Activated T-cell treated with anti-CD3 and anti-CD28 coated beads, Interleukin-2, amount 50 U/mL, for 72 hours (primary cell): Measurements from ENCODE around the gene VIPR1. TPM values are rescaled to one million over a fixed set of nuclear protein-coding genes. Genes with fewer than 3 reads are reported as not detected.

ENCODE experiments used
- ATAC-seq, 2 donors: fragments of 150-1000 bp; cut with Tn5 transposase; replicated peaks in 1 of 2; 2 replicates each; pipeline ENCODE4 v1.10.0; 2021; ENCODE audit warnings: moderate library complexity in 2 of 2, mild to moderate bottlenecking in 1 of 2
- DNase-seq, 2 donors: peaks; one replicate each; pipeline ENCODE4 v3.0.0; 2021 to 2022; ENCODE audit warnings: mixed read lengths in 1 of 2
- H3K27ac Mint-ChIP-seq: one replicate; pipeline ENCODE4 v1.8.0; 2022; ENCODE audit warnings: mild to moderate bottlenecking, moderate library complexity, mixed read lengths
- H3K27me3 Mint-ChIP-seq: one replicate; pipeline ENCODE4 v1.8.0; 2022; ENCODE audit warnings: low read depth, mixed read lengths
- H3K36me3 Mint-ChIP-seq, 2 donors: one replicate each; pipeline ENCODE4 v1.8.0; 2022; ENCODE audit warnings: mixed read lengths in 2 of 2, mild to moderate bottlenecking in 1 of 2; ENCODE audit not compliant: insufficient read depth in 2 of 2
- H3K4me1 Mint-ChIP-seq: one replicate; pipeline ENCODE4 v1.8.0; 2022; ENCODE audit warnings: low read depth, mixed read lengths
- H3K4me3 Mint-ChIP-seq, 2 donors: one replicate each; pipeline ENCODE4 v1.8.0; 2022; ENCODE audit warnings: mild to moderate bottlenecking in 2 of 2, mixed read lengths in 2 of 2, moderate library complexity in 2 of 2
- H3K9me3 Mint-ChIP-seq, 2 donors: one replicate each; pipeline ENCODE4 v1.8.0; 2022; ENCODE audit warnings: mixed read lengths in 2 of 2
- total RNA-seq, 2 donors: library from RNA; stranded (reverse); gene quantifications; one replicate each; pipeline ENCODE4 v1.2.3, GENCODE V29; 2022

VIPR1 gene
- total RNA-seq, 2 donors from 2014 or later: 5.6 to 6.6 TPM

DNA sequence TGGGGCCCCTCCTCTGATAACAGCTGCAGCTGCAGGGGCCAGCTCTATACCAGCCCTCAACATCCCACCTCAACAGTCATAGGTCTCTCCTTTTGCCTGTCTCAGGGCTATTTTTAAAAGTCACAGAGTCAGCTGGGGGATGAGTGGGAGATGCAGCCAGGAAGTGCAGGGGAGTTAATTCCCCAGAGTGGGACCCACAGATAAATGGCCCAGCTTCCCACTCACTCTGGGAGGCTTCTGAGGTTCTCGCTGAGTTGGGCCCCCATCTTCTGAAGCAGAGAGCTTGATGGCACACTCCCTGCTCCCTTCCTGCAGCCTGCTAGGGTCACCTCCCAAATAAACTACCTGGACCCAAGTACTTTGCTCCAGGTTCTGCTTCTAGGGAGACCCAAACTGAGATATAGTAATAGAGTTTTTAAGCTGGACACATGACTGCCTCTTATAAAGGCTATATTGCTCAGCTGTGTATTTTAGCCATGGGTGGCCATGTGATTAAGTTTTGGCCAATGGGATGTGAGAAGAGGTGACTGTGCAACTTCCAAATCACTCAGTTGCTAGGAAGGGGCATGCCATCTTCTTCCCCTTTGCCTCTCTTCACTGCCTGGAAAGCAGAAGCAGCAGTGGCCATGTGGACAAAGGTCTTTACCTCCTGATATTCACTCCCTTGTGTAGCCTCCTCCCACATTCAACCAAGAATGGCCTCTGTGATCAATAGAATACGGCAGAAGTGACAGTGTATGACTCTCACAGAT lies 15.5 kb upstream of the VIPR1 start:
- Mint-ChIP-seq H3K4me1 (no peaks in the 10 kb centered on the region), H3K4me3 (no peak overlapping the region), H3K27me3 (peaks cover 8% of the 10 kb centered on the region), H3K27ac (no peak overlapping the region), H3K36me3 (no peaks in the 10 kb centered on the region), H3K9me3 (peaks cover under 1 to 1% of the 10 kb centered on the region in 2 donors)
- no peak for DNase-seq
- no peak for ATAC-seq

DNA sequence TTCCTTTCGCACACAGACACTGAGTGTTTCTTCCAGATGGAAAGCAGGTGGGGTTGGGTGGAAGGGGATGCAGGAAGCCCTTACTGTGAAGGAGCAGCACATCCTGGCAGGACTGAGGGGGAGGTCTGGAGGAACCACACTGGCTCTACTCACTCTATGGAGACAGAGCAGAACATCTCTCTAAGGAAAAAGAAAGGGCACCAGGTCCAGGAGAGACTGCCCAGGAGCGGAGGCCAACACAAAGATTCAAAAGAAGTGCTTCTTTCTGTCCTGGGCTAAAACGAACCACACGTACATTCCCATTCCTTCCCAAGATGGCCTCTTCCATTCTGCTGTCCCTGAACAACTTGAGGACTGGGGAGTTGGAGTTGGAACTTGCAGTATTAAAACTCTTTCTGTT lies 13.8 kb upstream of the VIPR1 start:
- Mint-ChIP-seq H3K4me3 (no peak overlapping the region), H3K27ac (no peak overlapping the region), H3K4me1 (no peaks in the 10 kb centered on the region), H3K9me3 (no peaks in the 10 kb centered on the region), H3K27me3 (no peaks in the 10 kb centered on the region), H3K36me3 (no peaks in the 10 kb centered on the region)
- DNase-seq (no peak), ATAC-seq (no peak)

DNA sequence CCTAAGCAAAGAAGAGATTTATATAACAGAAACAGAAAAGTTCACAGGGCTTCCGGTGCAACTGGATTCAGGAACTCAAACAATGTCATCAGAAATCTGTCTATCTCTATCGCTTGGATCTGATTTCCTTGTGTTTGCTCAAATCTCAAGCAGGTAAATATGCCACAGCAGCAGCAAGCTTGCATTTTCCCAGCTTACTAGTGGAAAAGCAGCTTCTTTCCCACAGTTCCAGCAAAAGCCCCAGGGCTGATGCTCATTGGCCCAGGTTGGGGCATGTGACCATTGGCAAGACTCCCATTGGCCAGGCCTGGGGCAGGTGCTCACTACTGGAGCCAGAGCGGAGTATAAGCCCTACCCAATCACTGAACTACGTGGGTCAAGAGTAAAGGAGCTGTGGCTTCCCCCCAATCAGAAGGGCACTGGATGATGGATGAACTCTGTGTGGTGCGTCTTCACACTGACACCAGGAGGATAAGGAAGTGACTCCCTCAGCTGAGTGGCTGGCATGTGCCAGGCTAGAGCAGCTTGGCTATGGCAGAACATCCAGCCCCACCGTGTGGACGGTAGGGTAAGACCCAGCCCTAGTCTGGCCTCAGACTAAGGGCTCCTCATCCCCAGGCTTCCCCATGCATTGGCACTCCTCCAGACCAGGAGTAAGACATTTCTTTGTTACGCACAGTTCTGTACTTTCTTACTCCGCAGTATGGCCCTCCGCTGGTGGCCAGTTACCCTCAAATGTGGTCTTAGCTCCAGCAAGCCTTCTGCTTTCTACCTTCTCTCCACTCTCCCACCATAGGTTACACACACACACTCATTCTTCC lies 13.1 kb upstream of the VIPR1 start:
- no peak overlapping the region for H3K27ac Mint-ChIP-seq
- H3K9me3 Mint-ChIP-seq: no peaks in the 10 kb centered on the region
- no peaks in the 10 kb centered on the region for H3K27me3 Mint-ChIP-seq
- no peaks in the 10 kb centered on the region for H3K4me1 Mint-ChIP-seq
- DNase-seq: no peak
- no peaks in the 10 kb centered on the region for H3K36me3 Mint-ChIP-seq
- no peak for ATAC-seq
- H3K4me3 Mint-ChIP-seq: no peak overlapping the region

DNA sequence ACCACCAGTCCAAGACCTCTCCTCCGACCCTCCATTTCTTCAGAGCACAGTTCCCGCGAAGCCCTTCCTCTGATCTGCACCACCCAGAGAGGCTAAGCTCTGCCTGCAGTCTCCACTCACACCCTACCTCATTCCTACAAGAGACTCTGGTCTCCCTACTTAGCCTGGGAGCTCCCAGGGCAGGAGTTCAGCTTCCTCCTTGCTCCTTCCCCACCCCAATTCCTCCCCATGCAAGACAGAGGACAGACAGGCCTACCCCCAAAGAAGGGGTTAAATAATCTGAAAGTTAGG lies 12.6 kb upstream of the VIPR1 start:
- H3K36me3 Mint-ChIP-seq: no peaks in the 10 kb centered on the region
- H3K4me1 Mint-ChIP-seq: no peaks in the 10 kb centered on the region
- no peak for DNase-seq
- H3K4me3 Mint-ChIP-seq: no peak overlapping the region
- no peaks in the 10 kb centered on the region for H3K27me3 Mint-ChIP-seq
- no peaks in the 10 kb centered on the region for H3K9me3 Mint-ChIP-seq
- no peak overlapping the region for H3K27ac Mint-ChIP-seq
- no peak for ATAC-seq

DNA sequence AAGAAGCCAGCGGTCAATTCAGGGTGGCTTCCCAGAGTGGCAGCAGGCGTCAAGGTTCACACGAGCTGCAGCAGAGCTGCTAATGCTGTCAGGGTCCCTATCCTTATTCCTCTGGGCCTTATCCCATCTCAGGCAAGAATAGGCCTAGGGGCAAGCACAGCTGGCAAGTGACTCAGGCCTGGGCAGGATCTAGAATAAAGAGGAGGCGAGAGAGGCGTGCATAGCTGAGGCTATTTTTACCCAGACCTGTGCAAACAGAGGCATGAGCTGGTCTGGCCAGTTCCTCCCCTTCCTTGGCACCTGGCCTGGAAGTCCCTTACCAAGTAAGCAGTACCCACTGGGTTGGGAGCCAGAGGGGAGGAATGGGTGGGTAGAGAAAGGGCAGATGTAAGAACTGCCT lies 12.2 kb upstream of the VIPR1 start:
- Mint-ChIP-seq H3K27ac (no peak overlapping the region), H3K36me3 (no peaks in the 10 kb centered on the region), H3K9me3 (no peaks in the 10 kb centered on the region), H3K4me3 (no peak overlapping the region), H3K4me1 (no peaks in the 10 kb centered on the region), H3K27me3 (no peaks in the 10 kb centered on the region)
- ATAC-seq (no peak), DNase-seq (no peak)

DNA sequence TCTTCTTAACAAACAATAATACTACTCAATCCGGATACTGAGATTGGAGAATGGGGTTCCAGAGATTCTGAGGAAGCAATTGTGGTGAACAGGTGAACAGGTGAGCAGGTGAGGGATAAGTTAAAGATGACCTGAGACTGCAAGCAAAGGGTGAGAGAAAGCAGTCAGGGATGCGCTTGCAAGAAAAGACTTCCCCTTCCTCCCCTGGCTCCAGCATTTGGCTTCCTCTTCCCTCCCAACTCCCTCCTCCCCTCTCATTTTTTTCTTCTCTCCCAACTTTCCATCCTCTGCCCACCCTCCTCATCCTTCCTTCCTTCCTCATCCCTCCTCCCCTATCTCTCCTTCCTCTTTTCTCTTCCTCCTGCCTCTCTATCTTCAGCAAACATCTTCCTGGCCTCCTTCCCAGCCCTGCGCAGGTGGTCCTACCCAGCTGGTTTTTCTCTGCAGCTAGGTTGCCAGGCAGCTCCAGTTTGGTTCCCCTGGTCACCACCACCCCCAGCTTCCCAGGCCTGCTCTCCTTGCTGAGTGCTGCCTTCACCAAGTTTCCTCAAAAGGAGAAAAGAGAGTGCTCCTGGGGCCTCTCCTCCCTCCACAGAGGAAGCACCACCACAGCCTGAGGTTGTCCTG lies 10.4 kb upstream of the VIPR1 start:
- no peaks in the 10 kb centered on the region for H3K9me3 Mint-ChIP-seq
- H3K27ac Mint-ChIP-seq: no peak overlapping the region
- H3K4me3 Mint-ChIP-seq: no peak overlapping the region
- H3K4me1 Mint-ChIP-seq: no peaks in the 10 kb centered on the region
- DNase-seq: no peak
- no peaks in the 10 kb centered on the region for H3K36me3 Mint-ChIP-seq
- no peaks in the 10 kb centered on the region for H3K27me3 Mint-ChIP-seq
- no peak for ATAC-seq

DNA sequence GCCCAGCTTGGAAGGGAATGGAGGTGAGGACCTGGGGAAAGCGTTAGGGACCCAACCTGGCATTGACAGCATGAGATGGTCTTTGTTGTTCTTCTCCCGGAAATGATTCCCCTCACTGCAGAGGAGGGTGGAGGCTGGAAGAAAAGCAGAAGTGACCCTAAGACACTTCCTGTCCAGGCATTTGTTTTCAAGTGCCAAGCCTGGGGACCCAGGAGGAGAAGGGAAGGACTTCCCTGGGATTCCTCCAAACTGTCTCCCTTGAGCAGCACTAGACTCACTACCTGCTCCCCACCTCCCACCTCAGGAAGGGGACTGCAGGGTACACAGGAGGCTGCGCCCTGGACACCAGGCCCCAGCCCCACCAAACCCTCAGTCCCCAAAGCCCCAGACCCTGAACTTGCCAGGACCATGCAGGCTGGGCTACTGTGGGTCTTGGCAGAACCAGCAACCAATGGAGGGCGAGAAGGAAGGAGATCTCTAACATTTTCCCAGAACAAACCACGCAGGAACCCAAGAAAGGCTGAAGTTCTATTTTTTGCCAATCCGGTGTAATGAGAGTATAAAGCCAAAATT lies 9.8 kb upstream of the VIPR1 start:
- Mint-ChIP-seq H3K4me3 (no peak overlapping the region), H3K4me1 (no peaks in the 10 kb centered on the region), H3K36me3 (no peaks in the 10 kb centered on the region), H3K27ac (no peak overlapping the region), H3K27me3 (peaks cover 3% of the 10 kb centered on the region), H3K9me3 (no peaks in the 10 kb centered on the region)
- ATAC-seq (no peak), DNase-seq (no peak)

DNA sequence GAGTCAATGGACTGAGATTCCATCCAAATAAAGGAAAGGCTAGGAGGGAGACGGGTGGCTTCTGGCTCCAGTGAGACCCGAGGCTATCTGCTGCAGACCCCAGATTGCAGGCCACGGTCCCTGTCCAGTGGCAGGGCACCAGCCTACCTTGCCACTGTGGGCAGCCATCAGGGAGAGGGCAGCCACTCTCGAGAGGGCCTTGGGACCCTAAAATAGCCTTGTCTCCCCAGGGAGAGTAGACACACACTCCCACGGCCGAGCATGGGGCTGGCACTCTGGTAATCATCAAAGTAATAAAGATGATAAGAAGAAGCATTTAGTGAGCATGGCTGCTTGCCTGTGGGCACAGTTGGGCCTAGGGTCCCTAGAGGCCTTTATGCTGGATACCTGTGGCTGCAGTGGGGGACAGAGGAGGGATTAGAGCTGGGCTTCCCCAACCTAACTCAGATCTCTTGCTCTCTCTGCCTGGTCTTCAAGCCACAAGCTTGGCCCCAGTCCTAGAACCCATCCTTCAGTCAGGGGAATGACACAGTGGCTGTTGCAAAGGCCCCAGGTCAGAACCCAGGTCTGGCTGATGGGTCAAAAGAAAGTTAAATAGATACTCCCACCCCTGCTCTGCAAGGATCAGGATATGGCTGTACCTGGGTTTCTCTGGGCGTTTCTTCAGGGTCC lies 9.2 kb upstream of the VIPR1 start:
- H3K4me3 Mint-ChIP-seq: no peak overlapping the region
- H3K27ac Mint-ChIP-seq: no peak overlapping the region
- DNase-seq (no peak), ATAC-seq (no peak)
- no peaks in the 10 kb centered on the region for H3K4me1 Mint-ChIP-seq
- peaks cover 9% of the 10 kb centered on the region for H3K27me3 Mint-ChIP-seq
- no peaks in the 10 kb centered on the region for H3K36me3 Mint-ChIP-seq
- no peaks in the 10 kb centered on the region for H3K9me3 Mint-ChIP-seq

DNA sequence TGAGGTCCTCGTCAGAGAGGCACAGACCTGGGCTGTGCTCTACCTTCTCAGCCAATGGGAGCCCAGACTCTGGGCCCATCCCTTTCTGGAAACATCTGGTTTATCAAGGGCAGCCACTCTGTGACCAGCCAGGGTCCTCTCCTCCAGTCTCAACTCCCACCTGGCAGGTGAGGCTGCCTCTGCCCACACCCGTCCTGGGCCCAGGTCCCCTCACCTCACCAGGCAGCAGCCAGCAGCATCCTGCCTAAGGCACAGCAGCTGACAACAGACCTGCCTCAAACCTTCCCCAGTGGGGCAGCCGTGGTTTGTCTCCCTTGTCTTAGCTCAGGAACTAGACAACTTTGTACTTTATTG lies 8.7 kb upstream of the VIPR1 start:
- no peaks in the 10 kb centered on the region for H3K4me1 Mint-ChIP-seq
- no peak overlapping the region for H3K4me3 Mint-ChIP-seq
- H3K9me3 Mint-ChIP-seq: no peaks in the 10 kb centered on the region
- no peaks in the 10 kb centered on the region for H3K36me3 Mint-ChIP-seq
- H3K27ac Mint-ChIP-seq: no peak overlapping the region
- no peak for DNase-seq
- ATAC-seq: no peak
- H3K27me3 Mint-ChIP-seq: peaks cover 15% of the 10 kb centered on the region

DNA sequence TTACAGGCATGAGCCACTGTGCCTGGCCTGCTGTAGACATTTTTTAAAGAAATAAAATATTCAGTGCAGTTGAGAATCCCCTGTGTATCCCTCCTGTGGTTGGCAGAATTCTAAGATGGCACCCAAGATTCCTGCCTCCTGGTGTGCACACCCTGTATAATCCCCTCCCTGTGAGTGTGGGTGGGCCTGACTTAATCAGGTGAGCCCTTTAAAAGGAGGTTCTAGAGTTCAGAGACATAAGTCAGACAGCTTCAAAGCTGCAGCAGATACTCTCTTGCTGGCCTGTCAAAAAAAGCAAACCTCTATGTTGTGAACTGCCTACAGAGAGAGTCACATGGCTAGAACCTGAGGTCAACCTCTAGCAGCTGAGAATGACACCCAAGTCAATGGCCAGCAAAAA lies 7.0 kb upstream of the VIPR1 start:
- ATAC-seq: no peak
- Mint-ChIP-seq H3K9me3 (no peaks in the 10 kb centered on the region), H3K4me1 (peaks cover 5% of the 10 kb centered on the region), H3K4me3 (no peak overlapping the region), H3K36me3 (no peaks in the 10 kb centered on the region), H3K27me3 (peaks cover 29% of the 10 kb centered on the region), H3K27ac (no peak overlapping the region)
- no peak for DNase-seq

DNA sequence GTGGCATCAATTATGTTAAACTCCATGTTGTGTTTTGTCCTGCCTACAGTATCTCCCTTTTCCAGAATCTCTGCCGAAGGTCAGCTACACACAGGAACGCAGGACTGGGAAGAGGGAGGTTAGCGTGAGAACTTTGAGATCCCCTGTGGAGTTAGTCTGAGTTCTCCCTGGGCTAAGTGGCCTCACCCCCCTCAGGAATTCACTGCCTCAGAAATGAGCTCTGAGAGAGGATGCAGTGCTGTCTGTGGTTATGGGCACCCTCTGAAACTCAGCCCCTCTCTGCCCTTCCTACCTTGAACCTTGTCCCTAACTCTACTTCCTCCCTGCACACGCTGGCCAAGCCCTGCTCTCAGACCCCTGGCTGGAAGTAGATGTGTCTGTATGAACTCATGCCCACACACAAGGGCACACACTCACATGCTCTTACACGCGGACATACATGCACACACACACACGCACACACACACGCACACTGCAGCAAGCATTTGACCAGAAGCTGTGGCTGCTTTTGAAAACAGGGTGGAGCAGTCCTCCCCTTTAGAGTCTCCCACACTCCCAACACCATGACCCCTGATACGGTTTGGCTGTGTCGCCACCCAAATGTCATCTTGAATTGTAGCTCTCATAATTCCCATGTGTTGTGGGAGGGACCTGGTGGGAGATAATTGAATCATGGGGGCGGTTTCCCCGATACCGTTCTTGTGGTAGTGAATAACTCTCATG lies 5.3 kb upstream of the VIPR1 start:
- peaks cover 41% of the 10 kb centered on the region for H3K27me3 Mint-ChIP-seq
- no peak for DNase-seq
- no peak overlapping the region for H3K27ac Mint-ChIP-seq
- H3K9me3 Mint-ChIP-seq: no peaks in the 10 kb centered on the region
- H3K4me3 Mint-ChIP-seq: no peak overlapping the region
- H3K4me1 Mint-ChIP-seq: peaks cover 22% of the 10 kb centered on the region
- no peak for ATAC-seq
- no peaks in the 10 kb centered on the region for H3K36me3 Mint-ChIP-seq

DNA sequence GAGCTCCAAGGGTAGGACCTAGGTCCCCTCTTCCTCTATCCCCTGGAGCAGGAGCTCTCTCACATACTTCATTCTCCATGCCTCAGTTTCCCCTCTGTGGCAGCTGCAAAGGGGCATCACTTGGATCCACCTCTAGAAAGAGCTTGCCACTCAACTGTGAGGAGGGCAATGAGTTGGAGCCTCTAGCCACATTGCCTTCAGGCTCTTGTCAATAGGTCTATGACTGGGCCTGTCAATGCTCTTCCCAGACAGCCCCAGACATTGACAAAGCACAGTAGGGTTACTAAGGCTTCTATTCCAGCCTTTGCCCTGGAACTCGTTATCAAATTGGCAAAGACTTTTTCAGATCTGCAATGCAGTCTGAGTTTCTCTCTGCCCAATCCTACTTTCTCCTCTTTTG lies 4.4 kb upstream of the VIPR1 start:
- Mint-ChIP-seq H3K36me3 (no peaks in the 10 kb centered on the region), H3K27ac (no peak overlapping the region), H3K4me1 (peaks cover 26% of the 10 kb centered on the region), H3K4me3 (no peak overlapping the region), H3K27me3 (peaks cover 41% of the 10 kb centered on the region), H3K9me3 (no peaks in the 10 kb centered on the region)
- ATAC-seq (no peak), DNase-seq (no peak)
